ENCODE results near the gene RNPS1. TPM values are rescaled to one million over a fixed set of nuclear protein-coding genes. Genes with fewer than 3 reads are reported as not detected.

The RNPS1 gene
- 117 TPM for total RNA-seq

GRCh38 chr16:2267913-2268666, at the start of gene RNPS1:
Gene RNPS1 (minus strand): TSS chr16:2268126. CDS start chr16:2264643, 3,483 bp downstream.

GRCh38 chr16:2251296-2252111, 16.4 kb downstream of the RNPS1 start, which contains the start of gene ECI1:
Gene ECI1 (minus strand): TSS chr16:2251587. CDS start chr16:2251566, 21 bp downstream.

GRCh38 chr16:2236337-2237101, 31.4 kb downstream of the RNPS1 start, which contains the start of gene DNASE1L2:
Gene DNASE1L2 (plus strand): TSS chr16:2236444. CDS start chr16:2236817, 373 bp downstream.

GRCh38 chr16:2223221-2223941, 44.5 kb downstream of the RNPS1 start, which contains the start of gene E4F1:
Gene E4F1 (plus strand): TSS chr16:2223591. CDS start chr16:2223614, 23 bp downstream.

GRCh38 chr16:2214719-2214968, 53.3 kb downstream of the RNPS1 start, which contains the start of gene PGP:
Gene PGP (minus strand): TSS chr16:2214840. CDS start chr16:2214777, 63 bp downstream.

GRCh38 chr16:2210386-2211365, 57.2 kb downstream of the RNPS1 start, which contains the start of gene BRICD5:
Gene BRICD5 (minus strand): TSS chr16:2210863. CDS start chr16:2210833, 30 bp downstream.

GRCh38 chr16:2205104-2205966, 62.6 kb downstream of the RNPS1 start, which contains the start of gene MLST8:
Gene MLST8 (plus strand): TSS chr16:2205454. CDS start chr16:2206086, 632 bp downstream.

Other genes starting within 250 kb of the RNPS1 start
- 2.0 TPM for gene NPW, start 248.3 kb downstream of the RNPS1 start, total RNA-seq
- 36.8 TPM for gene NHERF2, start 241.2 kb downstream of the RNPS1 start, total RNA-seq
- gene NTHL1, start 220.3 kb downstream of the RNPS1 start, total RNA-seq: 17.2 TPM
- gene TSC2, start 220.1 kb downstream of the RNPS1 start, total RNA-seq: 103 TPM
- gene PKD1, start 132.2 kb downstream of the RNPS1 start, total RNA-seq: 195 TPM
- 6.1 TPM for gene RAB26, start 119.5 kb downstream of the RNPS1 start, total RNA-seq
- gene TRAF7, start 112.3 kb downstream of the RNPS1 start, total RNA-seq: 38.7 TPM
- gene CASKIN1, start 71.5 kb downstream of the RNPS1 start, total RNA-seq: 7.3 TPM
- 34.4 TPM for gene MLST8, start 62.7 kb downstream of the RNPS1 start, total RNA-seq
- 12.3 TPM for gene BRICD5, start 57.3 kb downstream of the RNPS1 start, total RNA-seq
- 15.1 TPM for gene PGP, start 53.3 kb downstream of the RNPS1 start, total RNA-seq
- 37.4 TPM for gene E4F1, start 44.5 kb downstream of the RNPS1 start, total RNA-seq
- gene DNASE1L2, start 31.7 kb downstream of the RNPS1 start, total RNA-seq: 1.2 TPM
- 40.5 TPM for gene ECI1, start 16.5 kb downstream of the RNPS1 start, total RNA-seq
- 25.3 TPM for gene ABCA3, start 72.6 kb upstream of the RNPS1 start, total RNA-seq
- 10.2 TPM for gene CCNF, start 161.3 kb upstream of the RNPS1 start, total RNA-seq
- 7.0 TPM for gene TEDC2, start 192.0 kb upstream of the RNPS1 start, total RNA-seq
- 17.4 TPM for gene NTN3, start 203.2 kb upstream of the RNPS1 start, total RNA-seq
- gene TBC1D24, start 207.0 kb upstream of the RNPS1 start, total RNA-seq: 46.5 TPM
- 45.1 TPM for gene ATP6V0C, start 245.8 kb upstream of the RNPS1 start, total RNA-seq